HG03095 (cell line): ENCODE results near the gene PSD2.
"Not testable (repeated sequence)": the region's sequence is repeated elsewhere in the genome, so short reads cannot be mapped to it uniquely, and the experiment has no call there.

Experiments
- ATAC-seq: cut with Tn5 transposase; IDR thresholded peaks from one replicate; pipeline ENCODE4 v1.9.1; 2021; ENCODE audit warnings: moderate library complexity; ENCODE audit not compliant: unreplicated experiment

The PSD2 gene

DNA sequence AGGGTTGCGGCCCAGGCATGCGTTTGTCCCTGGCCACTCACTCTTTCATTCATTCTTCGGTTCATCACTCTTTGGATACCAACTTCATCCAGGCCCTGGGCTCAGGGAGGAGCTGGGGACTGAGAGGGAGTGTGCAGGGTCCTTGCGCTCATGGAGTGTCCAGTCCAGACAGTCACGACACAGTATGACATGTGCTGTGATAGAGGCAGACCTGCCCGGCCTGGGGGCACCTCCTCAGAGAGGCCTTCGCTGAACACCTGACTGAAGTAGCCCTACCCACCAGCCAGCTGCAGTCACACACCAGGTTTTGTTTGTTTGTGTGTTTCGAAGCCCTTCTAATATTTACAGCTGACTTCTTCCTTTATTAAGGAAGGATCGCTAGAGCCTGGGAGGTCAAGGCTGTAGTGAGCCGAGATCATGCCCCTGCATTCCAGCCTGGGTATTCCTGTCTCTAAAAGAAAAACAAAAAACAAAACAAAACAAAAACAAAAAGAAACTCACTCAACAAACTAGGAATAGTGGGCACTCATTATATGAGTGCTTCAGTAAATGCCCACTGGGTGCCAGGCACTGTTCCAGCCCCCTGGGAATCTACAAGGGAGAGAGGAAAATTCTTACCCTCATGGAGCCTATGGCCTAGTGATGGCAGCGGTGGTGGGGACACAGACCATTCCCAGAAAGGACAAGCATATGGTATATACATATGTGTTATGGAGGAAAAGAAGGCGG is 6.3 kb upstream of the PSD2 start:
- ATAC-seq: no peak

DNA sequence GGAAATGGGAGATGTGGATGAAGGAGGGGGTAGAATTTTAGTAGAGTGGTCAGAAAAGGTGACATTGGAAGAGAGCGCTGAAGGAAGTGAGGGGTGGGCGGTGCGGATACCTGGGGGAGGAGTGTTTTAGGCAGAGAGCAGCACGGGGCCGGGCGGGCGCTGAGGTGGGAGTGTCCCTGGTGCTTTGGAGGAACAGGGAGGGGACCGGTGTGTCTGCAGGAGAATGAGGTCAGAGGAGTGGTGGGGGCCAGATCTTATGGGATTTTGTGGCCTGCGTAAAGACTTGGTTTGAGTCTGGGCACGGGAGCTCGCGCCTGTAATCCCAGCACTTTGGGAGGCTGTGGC is 5.8 kb upstream of the PSD2 start:
- no peak for ATAC-seq

DNA sequence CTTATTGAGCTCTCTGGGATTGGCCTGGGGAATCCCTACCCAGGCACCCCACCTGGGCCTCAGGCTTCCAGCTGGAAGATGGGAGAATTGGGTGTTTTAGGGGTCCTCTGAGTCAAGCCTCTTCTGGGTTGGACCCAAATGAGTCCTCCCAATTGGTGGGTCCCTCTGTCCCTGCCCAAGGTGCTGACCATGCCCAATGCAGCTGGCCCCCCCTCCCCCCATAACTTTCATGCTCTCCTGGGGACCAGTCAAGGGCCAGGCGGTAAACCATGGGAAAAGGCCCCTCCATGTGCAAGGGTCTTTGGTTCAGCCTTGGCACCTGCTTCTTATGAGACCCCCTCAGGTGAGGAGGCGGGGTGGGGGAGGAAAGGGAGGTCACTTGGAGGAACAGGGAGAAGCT is 3.4 kb upstream of the PSD2 start:
- no peak for ATAC-seq

GRCh38 chr5:139792655-139793054 is 3.0 kb upstream of the PSD2 start:
- not testable (repeated sequence) for ATAC-seq

DNA sequence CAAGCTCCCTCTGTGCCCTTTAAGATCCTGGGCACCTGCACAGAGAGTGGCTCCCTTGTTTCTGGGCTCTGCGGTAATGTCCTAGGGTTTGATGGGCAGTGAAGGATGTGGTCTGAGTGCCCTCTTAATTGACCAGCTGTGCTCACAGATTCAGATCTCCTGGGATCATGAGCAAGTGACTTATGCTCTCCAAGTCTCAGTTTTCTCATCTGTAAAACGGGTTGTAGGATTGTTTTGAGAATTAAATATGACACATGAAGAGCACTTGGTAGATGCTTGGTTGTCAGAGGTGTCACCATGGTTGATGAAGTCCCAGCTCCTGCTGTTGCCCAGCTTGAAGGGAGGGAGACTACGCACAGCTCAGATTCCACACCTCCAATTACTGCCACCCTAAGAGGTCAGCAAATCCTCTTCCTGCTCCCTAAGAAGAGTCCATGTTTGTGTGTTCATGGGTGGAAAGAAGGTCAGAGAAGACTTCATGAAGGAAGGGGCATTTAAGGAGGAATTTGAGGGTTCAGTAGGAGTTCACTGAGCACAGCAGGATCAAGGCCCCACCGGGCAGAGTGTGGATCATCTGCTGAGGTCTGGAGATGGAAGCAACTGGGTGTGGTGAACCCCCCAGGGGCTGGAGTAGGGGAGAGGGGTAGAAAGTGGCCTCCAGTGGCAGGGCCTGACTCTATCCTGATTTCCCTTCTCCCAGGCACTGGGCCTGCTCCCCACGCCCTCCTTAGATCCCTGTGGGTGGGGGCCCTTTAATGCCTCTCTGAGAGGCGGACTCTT is 1.4 kb upstream of the PSD2 start:
- no peak for ATAC-seq

GRCh38 chr5:139796061-139796806 is 626 bp downstream of the PSD2 start:
- no peak for ATAC-seq

DNA sequence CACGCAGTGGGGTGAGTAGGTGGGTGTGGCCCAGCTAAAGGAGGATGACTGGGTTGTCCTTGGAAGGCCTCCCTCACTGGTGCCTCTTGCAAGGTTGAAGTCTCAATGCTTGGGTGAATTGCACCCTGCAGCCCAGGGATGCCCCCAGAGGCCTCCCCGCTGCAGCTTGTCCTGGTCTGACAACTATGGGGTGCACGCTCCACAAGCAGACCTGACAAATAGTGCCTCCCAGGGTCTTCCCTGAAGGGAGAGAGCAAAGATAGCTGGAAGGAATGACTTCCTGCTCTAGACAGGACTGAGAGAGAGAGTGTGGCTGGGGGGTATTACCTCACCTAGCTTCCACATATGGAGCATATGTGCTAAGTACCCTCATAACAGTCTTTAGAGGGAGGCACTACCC is 1.7 kb downstream of the PSD2 start:
- no peak for ATAC-seq

- no peak for ATAC-seq
These were observed 2.4 kb downstream of the PSD2 start for GRCh38 chr5:139797856-139798510.

- no peak for ATAC-seq
These were observed 3.3 kb downstream of the PSD2 start for GRCh38 chr5:139798883-139799282.

- ATAC-seq: no peak
These were observed 3.8 kb downstream of the PSD2 start for GRCh38 chr5:139799359-139799758.

DNA sequence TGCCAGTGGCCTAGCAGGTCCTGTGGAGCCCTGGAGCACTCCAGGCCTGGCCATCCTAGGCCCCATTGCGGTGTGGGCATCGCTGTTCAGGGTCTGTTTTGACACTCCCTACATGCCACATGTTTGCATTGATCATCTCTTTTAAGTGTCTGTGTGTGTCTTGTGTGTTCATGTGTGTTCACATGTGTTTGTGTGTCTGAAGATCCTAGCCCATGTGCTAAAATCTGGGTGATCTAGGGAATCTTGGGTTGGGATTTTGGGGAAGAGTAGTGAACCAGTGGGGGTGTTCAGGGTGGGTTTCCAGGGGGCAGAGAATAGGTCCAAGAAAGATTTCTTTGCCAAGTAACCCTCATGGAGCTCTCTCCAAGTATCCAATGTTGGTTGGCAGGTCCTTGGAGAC is 8.4 kb downstream of the PSD2 start:
- no peak for ATAC-seq

GRCh38 chr5:139804800-139805397 is 9.3 kb downstream of the PSD2 start:
- no peak for ATAC-seq

- ATAC-seq: no peak
These were observed 9.9 kb downstream of the PSD2 start for GRCh38 chr5:139805545-139805944.

GRCh38 chr5:139806111-139806510 is 10.5 kb downstream of the PSD2 start:
- ATAC-seq: no peak

DNA sequence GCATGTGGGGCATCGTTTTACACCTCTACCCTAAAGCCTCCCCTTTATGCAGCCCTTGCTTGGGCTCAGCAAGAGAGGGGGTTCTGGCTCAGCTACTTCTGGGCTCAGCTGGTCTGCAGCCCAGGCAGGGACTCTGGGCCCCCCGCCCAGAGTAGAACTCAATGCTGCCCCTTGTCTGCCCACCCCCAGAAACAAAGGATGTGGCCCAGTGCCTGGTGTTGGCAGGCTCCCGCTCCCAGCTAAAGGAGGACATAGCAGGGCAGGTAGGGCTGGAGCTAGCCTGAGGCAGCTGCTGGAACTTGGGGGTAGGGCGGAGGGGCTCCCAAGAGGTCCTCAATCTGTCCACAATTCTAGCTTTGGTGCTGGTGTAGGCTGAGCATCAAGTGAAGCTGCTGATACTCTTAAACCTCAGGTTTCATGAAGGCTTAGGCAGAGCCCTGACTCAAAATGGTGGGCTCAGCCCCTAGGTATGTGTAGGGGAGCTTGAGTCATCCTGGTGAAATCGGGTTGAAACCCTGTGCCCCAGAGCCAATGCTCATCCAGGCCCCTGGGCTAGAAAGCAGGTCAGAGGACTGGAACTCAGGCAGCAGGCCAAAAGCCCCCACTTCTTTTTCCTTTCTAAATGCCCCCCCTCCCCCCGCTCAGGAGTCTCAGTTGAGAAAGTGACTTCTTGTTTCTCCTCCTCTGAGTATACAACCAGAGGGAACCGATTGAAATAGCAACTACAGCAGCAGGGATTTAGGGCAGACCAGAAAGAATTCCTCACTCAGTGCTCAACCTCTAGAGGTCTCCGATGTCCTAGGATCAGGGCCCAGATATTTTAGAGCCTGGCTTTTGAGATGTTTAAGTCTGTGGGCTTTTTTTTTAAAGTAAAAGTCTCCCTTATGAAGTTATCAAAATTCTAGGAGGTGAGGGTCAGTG is 11.4 kb downstream of the PSD2 start:
- ATAC-seq: no peak

DNA sequence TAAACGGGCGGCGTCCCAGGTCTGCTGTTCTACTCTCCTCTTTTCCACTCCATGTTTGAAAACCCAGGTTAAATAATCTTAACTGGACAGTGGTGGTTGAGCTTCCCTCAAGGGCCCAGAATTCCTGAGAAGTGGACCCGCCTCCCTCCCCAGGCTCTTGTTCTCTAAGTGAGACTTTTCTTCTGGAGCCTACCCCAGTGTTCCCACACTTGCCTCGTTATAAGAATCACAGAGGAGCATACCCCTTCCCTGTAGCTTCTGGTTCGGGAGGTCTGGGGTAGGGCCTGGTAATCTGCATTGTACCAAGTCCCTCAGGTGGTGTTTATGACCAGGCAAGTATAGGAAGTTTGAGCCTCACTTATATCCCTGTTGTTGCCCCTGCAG is 12.0 kb downstream of the PSD2 start:
- ATAC-seq: no peak

GRCh38 chr5:139808481-139809330 is 13.1 kb downstream of the PSD2 start:
- ATAC-seq: no peak

- no peak for ATAC-seq
These were observed 13.8 kb downstream of the PSD2 start for GRCh38 chr5:139809331-139809810.
